Vagina (tissue), 2 donors: ENCODE results near the gene NPM1. TPM values are rescaled to one million over a fixed set of nuclear protein-coding genes. Genes with fewer than 3 reads are reported as not detected.

Experiments
- DNase-seq, 2 donors: peaks; one replicate each; pipeline ENCODE4 v3.0.0-alpha.2; 2017; ENCODE audit errors: extremely low spot score in 2 of 2
- H3K27ac ChIP-seq: fragments of 200-600 bp; sonication (generic); one replicate; pipeline ENCODE4 v1.5.1; 2019
- H3K27me3 ChIP-seq: fragments of 200-600 bp; sonication (generic); one replicate; pipeline ENCODE4 v1.5.1; 2019
- H3K36me3 ChIP-seq, 2 donors: fragments of 200-600 bp; sonication (generic); one replicate each; pipeline ENCODE4 v1.5.1; 2017 to 2019
- H3K4me1 ChIP-seq: fragments of 200-600 bp; sonication (generic); one replicate; pipeline ENCODE4 v1.5.1; 2019
- H3K4me3 ChIP-seq, 2 donors: fragments of 200-600 bp; sonication (generic); 1 replicate in 1 of 2; 2 replicates in 1 of 2; pipeline ENCODE4 v1.5.1; 2016 to 2019
- H3K9me3 ChIP-seq: fragments of 200-600 bp; sonication (generic); one replicate; pipeline ENCODE4 v1.5.1; 2019
- CTCF ChIP-seq, 3 experiments: fragments of 450-650 bp in 2 of 3; fragments of 200-600 bp in 1 of 3; sonication (generic) in 1 of 3; IDR thresholded peaks; one replicate each; pipeline ENCODE4 v1.5.1; 2017 to 2019; ENCODE audit warnings: antibody characterized with exemption in 3 of 3, mild to moderate bottlenecking in 2 of 3, moderate library complexity in 2 of 3
- POLR2A ChIP-seq, 2 donors: fragments of 450-650 bp; IDR thresholded peaks; one replicate each; pipeline ENCODE4 v1.6.1; 2017; ENCODE audit warnings: antibody characterized with exemption in 2 of 2, mild to moderate bottlenecking in 2 of 2, moderate library complexity in 2 of 2
- POLR2AphosphoS5 ChIP-seq, 2 donors: sonication (generic); formaldehyde crosslinking; IDR thresholded peaks; one replicate each; pipeline ENCODE4 v1.9.0; 2017; ENCODE audit warnings: antibody characterized with exemption in 2 of 2, mild to moderate bottlenecking in 2 of 2, low read depth in 1 of 2; ENCODE audit not compliant: insufficient read depth in 1 of 2
- intact Hi-C: fragments of 100-400 bp; cut with DNase I; formaldehyde crosslinking; loops from one replicate; pipeline ENCODE4 v1.15.1; 2023
- total RNA-seq: library from RNA; depleted of rRNA; stranded (reverse); fragments of >200 nt; gene quantifications from one replicate; pipeline ENCODE4 v1.2.3, GENCODE V29; 2016

NPM1 gene
- total RNA-seq, 1 donor from 2014 or later = 526 TPM

- intact Hi-C loops = no loop called here
- no peaks in the 10 kb centered on the region for H3K36me3 ChIP-seq
- no peak for DNase-seq
- no peaks in the 10 kb centered on the region for H3K4me1 ChIP-seq
- TF ChIP-seq POLR2AphosphoS5 (IDR thresholded peaks at IDR 0.05; ENCODE audit: insufficient read depth in 1 of 2, low read depth in 1 of 2) (no peak), CTCF (IDR thresholded peaks at IDR 0.05) (no peak), POLR2A (IDR thresholded peaks at IDR 0.05) (no peak)
- H3K9me3 ChIP-seq = no peaks in the 10 kb centered on the region
- no peak overlapping the region for H3K4me3 ChIP-seq
- H3K27ac ChIP-seq = no peak overlapping the region
- no peaks in the 10 kb centered on the region for H3K27me3 ChIP-seq
Measured at GRCh38 chr5:171438738-171439137, 51.1 kb downstream of the NPM1 start.

- intact Hi-C loops = no loop called here
- Histone ChIP-seq H3K4me3 (no peak overlapping the region), H3K27me3 (no peaks in the 10 kb centered on the region), H3K9me3 (no peaks in the 10 kb centered on the region), H3K36me3 (no peaks in the 10 kb centered on the region), H3K27ac (no peak overlapping the region), H3K4me1 (peaks cover 5% of the 10 kb centered on the region)
- DNase-seq = no peak
- TF ChIP-seq POLR2A (IDR thresholded peaks at IDR 0.05) = no peak
- TF ChIP-seq POLR2AphosphoS5 (IDR thresholded peaks at IDR 0.05; ENCODE audit: insufficient read depth in 1 of 2, low read depth in 1 of 2) = no peak
- no peak for TF ChIP-seq CTCF (IDR thresholded peaks at IDR 0.05)
Measured at GRCh38 chr5:171441246-171441791, 53.7 kb downstream of the NPM1 start.

DNA sequence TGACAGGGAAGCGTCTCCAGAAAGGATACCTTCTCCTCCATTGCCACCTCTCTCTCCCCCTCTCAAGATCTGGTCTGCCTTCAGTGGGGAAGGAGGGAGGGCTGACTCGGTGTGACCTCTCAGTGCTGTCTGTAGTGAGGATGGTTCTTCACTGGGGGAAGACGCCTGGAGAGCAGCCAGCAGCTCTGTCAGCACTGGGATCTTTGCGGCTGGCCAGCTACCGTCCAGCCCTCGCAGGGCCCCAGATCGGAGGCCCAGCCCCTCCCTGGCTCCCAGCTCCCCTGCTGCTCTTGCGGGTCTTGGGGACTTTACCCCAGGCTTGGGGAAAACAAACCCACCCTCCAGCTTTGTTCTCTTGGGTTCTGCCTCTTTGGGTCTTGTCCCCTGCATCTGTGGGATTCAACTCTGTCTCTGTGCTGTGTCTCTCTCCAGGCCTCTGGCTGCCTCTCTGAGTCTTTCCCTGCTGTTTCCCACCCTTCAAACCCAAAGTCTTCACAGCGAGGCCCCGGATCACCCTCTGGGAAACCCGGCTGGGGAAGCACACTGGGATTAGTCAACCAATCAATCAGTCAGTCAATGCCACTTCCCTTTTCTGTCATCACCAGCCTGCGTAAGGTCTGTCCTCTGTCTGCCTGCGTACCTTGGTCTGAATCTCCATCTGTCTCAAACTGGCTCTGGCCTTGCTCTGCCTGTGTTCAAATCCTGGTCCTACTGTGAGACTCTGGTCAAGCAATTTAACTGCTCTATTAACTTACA, 54.8 kb downstream of the NPM1 start:
- intact Hi-C loops = no loop called here
- H3K9me3 ChIP-seq = no peaks in the 10 kb centered on the region
- no peak overlapping the region for H3K4me3 ChIP-seq
- DNase-seq = no peak
- H3K4me1 ChIP-seq = peaks cover 5% of the 10 kb centered on the region
- H3K27ac ChIP-seq = no peak overlapping the region
- H3K36me3 ChIP-seq = no peaks in the 10 kb centered on the region
- TF ChIP-seq CTCF (IDR thresholded peaks at IDR 0.05) (no peak), POLR2A (IDR thresholded peaks at IDR 0.05) (no peak), POLR2AphosphoS5 (IDR thresholded peaks at IDR 0.05; ENCODE audit: insufficient read depth in 1 of 2, low read depth in 1 of 2) (no peak)
- no peaks in the 10 kb centered on the region for H3K27me3 ChIP-seq

GRCh38 chr5:171444582-171444981, 56.9 kb downstream of the NPM1 start:
- no peak for DNase-seq
- Histone ChIP-seq H3K9me3 (no peaks in the 10 kb centered on the region), H3K36me3 (no peaks in the 10 kb centered on the region), H3K27me3 (no peaks in the 10 kb centered on the region), H3K27ac (no peak overlapping the region), H3K4me3 (no peak overlapping the region), H3K4me1 (peaks cover 5% of the 10 kb centered on the region)
- intact Hi-C loops = no loop called here
- TF ChIP-seq POLR2A (IDR thresholded peaks at IDR 0.05) (no peak), CTCF (IDR thresholded peaks at IDR 0.05) (no peak), POLR2AphosphoS5 (IDR thresholded peaks at IDR 0.05; ENCODE audit: insufficient read depth in 1 of 2, low read depth in 1 of 2) (no peak)
